HG03354 (cell line): ENCODE data around the gene LGR4.
"Not testable (repeated sequence)": the region's sequence is repeated elsewhere in the genome, so short reads cannot be mapped to it uniquely, and the experiment has no call there.

Experiments used
- ATAC-seq: cut with Tn5 transposase; IDR thresholded peaks from one replicate; pipeline ENCODE4 v1.9.1; 2021; ENCODE audit warnings: mild to moderate bottlenecking; ENCODE audit not compliant: unreplicated experiment, poor library complexity, severe bottlenecking

LGR4 gene

DNA sequence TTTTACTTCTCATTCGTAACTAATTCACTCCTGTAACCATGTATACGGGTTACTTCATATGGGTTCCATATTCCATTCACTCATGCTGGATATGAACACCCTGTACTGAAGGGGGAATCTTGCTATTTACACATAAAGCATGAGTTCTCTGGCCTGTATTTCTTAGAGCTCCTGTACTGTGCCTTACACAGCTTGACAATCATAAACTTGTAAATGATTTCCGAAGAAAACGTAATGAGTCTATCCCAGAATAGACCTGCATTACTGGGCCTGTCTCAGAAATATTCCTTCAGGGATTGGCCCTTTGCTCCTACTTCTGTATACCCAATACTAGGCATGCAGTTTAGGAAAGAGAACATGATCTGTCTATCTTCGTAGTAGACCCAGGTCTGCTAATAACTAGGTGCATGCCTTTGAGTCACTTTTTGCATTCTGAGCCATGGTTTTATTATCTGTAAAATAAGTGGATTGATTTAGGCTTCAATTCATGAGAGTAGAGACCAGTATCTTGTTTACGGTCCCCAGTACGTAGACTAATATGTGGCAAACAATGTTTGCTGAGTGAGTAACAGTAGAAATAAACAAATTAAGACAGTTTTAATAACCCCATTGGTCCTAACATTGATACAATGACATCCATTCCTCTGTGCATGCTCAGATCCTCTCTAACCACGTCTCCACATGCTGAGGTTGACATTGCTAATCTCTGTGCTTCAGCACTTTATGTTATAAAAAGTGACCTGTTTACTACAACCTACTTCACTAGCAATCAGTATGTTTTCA lies 110.8 kb downstream of the LGR4 start:
- no peak for ATAC-seq

GRCh38 chr11:27358296-27358695 lies 114.3 kb downstream of the LGR4 start:
- no peak for ATAC-seq

- no peak for ATAC-seq
Observed at GRCh38 chr11:27357250-27357649, 115.3 kb downstream of the LGR4 start.

DNA sequence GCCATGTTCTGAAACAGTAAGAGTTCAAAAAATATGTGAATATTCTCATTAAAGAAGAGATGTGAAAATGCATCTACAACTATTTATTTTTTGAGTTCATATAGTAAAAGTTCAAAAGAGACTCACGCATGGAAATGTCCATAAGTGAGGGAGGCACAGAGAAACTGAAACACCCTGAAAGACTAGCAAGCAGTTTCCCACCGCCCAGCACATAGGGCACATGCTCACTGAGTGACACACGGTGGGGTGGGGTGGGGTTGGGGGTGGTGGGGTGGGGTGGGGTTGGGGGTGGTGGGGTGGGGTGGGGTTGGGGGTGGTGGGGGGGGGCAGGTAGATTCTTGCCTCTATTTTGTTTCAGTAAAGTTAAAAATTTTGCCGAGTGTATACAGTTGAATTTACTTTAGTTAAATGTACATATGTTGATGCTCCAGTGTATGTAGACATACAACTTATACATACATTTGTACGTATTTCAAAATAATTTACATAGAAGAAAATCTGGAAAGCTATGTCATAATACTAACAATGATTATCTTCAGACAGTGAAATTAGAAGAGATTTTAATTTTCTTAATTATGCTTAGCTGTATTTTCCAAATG lies 115.9 kb downstream of the LGR4 start:
- no peak for ATAC-seq

DNA sequence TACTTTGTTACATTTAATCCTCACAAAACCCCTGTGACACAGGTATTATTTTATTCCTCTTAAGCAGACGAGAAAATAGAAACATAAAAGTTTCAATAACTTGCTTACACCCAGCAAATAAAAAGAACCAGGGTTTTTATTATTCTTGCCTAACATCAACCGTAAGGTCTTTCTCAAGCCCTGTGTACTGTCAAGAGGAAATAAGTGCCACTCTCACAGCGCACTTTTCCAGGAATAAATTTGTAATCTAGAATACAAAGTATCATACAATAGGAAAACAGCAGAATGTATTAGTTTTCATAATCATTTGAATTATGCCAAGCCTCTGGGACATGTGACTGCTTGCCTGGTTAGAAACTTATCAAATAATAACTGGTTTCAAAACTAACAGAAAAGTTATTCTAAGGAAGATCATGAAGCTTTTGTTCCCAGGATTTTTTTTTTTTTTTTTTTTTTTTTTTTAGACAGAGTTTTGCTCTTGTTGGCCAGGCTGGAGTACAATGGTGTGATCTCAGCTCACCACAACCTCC lies 117.0 kb downstream of the LGR4 start:
- ATAC-seq = no peak

DNA sequence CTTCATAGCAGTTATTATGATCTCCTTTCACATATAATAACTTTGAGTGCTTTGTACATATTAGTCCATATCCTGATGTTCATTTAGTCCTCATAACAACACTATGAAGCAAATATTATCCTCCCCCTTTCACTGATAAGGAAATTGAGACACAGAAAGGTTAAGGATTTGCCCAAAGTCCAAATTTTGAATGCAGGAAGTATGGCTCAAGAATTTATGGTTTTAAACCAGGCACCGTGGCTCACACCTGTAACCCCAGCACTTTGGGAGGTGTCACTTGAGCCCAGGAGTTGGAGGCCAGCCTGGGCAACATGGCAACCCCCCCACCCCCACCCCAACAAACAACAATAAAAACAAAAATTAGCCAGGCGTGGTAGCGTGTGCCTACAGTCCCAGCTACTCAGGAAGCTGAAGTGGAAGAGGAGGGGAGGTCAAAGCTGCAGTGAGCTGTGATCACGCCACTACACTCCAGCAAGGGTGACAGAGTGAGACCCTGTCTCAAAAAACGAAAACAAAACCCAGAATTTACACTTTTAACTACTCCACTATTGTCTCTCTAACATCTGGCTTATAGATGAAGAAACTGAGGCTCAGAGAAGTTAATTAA lies 118.1 kb downstream of the LGR4 start:
- ATAC-seq = no peak

GRCh38 chr11:27353593-27354358 lies 118.8 kb downstream of the LGR4 start:
- ATAC-seq = no peak

DNA sequence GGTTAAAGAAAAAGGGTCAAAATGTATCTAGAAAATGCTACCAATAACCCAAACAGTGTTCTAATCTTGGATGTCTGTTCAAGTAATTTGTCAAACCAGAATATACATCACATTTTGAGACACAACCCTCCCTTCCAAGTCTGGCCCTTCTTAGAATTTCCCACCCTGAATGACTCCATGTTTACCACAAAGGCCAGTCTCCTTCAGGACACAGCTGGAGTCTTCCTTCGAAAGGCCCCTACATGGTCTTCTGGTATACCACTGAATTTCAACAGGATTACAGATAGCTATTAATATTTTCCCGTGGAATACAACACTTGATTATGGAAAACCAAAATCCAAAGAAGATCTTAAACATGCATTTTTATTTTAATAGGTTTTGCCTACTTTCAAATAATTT lies 119.8 kb downstream of the LGR4 start:
- ATAC-seq = no peak

DNA sequence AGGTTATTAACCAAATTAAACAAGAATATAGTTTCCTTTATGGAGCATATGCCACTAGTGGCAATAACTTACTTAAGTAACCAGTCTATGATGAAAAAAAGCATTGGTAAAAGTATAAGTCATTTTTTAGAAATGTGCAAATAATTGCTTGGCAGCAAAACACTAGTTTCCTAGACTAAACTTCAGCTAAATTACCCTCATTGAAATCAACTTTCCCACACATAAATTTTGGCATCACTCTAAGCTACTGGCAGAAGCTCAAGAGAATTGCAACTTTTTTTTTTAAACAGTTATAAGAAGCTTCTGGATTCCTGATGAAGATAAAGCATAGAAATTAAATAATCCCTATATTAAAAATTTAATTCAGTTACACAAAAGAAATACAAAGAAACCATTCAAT lies 122.1 kb downstream of the LGR4 start:
- ATAC-seq = no peak

GRCh38 chr11:27349919-27350318 lies 122.7 kb downstream of the LGR4 start:
- ATAC-seq = no peak

DNA sequence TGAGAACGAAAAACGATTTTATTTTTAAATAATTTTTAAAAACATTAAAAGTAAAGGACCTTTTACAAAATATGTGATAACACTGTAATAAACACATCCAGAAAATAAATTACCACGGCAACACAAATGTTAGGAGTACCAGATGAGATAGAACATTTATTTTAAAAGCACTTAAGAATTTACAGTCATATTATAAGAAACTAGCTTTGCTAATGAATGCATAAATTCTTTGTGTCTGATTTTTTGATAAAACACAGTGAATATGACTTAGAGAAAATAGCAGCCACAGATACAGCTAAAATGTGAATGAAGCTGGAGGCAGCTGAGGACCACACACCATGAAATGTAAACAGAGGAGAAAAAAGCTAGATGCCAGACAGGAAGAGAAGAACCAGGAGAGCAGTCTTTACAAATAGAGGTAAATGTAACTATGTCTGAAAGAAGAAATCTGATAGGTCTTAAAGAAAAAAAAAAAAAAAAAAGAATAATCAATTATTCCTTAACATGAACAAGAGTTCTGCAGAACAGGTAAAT lies 124.2 kb downstream of the LGR4 start:
- no peak for ATAC-seq

- no peak for ATAC-seq
Observed at GRCh38 chr11:27347359-27348339, 124.9 kb downstream of the LGR4 start.

- no peak for ATAC-seq
Observed at GRCh38 chr11:27339941-27340340, 132.6 kb downstream of the LGR4 start.

- not testable (repeated sequence) for ATAC-seq
Observed at GRCh38 chr11:27334764-27335163, 137.8 kb downstream of the LGR4 start.

GRCh38 chr11:27331981-27332380 lies 140.6 kb downstream of the LGR4 start:
- no peak for ATAC-seq

GRCh38 chr11:27330633-27331270 lies 141.8 kb downstream of the LGR4 start:
- ATAC-seq = no peak

DNA sequence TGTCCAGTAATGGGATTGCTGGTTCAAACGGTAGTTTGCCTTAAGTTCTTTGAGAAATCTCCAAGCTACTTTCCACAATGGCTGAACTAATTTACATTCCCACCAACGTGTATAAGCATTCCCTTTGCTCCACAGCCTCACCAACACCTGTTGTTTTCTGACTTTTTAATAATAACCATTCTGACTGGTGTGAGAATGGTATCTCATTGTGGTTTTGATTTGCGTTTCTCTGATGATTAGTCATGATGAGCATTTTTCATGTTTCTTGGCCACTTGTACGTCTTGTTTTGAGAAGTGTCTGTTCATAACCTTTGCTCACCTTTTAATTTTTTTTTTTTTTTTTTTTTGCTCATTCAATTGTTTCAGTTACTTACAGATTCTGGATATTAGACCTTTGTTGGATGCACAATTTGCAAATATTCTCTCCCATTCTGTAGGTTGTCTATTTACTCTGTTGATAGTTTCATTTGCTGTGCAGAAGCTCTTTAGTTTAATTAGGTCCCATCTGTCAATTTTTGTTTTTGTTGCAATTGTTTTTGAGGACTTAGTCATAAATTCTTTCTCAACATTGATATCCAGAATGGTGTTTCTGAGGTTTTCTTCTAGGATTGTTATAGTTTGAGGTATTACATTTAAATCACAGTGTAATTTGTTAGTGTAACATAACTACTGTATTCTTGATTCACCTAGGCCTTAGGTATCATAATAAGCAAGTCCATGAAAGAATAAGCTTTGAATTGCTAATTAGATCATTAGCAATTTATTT lies 142.5 kb downstream of the LGR4 start:
- ATAC-seq = no peak

DNA sequence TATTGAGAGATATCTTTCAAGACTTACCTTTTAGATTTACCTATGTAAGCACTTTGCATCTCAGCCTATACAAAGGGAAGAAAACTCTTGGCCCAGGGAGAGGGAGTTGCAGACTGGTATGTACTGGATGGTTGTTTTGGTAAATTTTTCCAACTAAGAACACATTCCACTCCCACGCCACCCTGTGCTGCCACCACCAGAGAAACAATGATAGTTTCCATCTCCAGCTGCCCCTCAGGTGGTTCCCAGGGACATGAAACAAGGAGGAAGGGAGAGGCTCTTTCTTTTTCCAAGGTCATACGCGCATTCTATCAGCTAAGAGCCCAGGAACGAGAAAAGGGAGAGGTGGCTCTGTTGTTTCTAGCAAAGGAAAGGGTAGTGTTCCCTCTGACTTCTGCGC lies 144.0 kb downstream of the LGR4 start:
- ATAC-seq = no peak
